HG03064 (cell line): ENCODE results near the gene NPFFR1.
"Not testable (repeated sequence)": the region's sequence is repeated elsewhere in the genome, so short reads cannot be mapped to it uniquely, and the experiment has no call there.

Source experiments
- ATAC-seq: cut with Tn5 transposase; IDR thresholded peaks from one replicate; pipeline ENCODE4 v1.9.1; 2021; ENCODE audit warnings: low read depth; ENCODE audit not compliant: unreplicated experiment

NPFFR1 gene

GRCh38 chr10:70233109-70233938, 50.5 kb downstream of the NPFFR1 start, which contains the start of gene PPA1:
Gene PPA1 (minus strand): TSS chr10:70233429. CDS start chr10:70233327, 102 bp downstream.
- peak; percentile 81 for ATAC-seq

- ATAC-seq, result no peak
These were observed 51.0 kb downstream of the NPFFR1 start for GRCh38 chr10:70232859-70233108.

- ATAC-seq, result no peak
These were observed 51.5 kb downstream of the NPFFR1 start for GRCh38 chr10:70232155-70232858.

- ATAC-seq, result no peak
These were observed 55.3 kb downstream of the NPFFR1 start for GRCh38 chr10:70228491-70228890.

GRCh38 chr10:70227548-70228320, 56.1 kb downstream of the NPFFR1 start:
- ATAC-seq, result no peak

- ATAC-seq, result no peak
These were observed 60.1 kb downstream of the NPFFR1 start for GRCh38 chr10:70223728-70224127.

GRCh38 chr10:70222811-70223447, 60.9 kb downstream of the NPFFR1 start:
- ATAC-seq, result not testable (repeated sequence)

GRCh38 chr10:70222340-70222794, 61.4 kb downstream of the NPFFR1 start:
- no peak for ATAC-seq

- no peak for ATAC-seq
These were observed 62.8 kb downstream of the NPFFR1 start for GRCh38 chr10:70221030-70221429.

GRCh38 chr10:70212879-70213278, 70.9 kb downstream of the NPFFR1 start:
- ATAC-seq, result no peak

GRCh38 chr10:70212277-70212676, 71.5 kb downstream of the NPFFR1 start:
- ATAC-seq, result no peak

GRCh38 chr10:70206762-70207161, 77.0 kb downstream of the NPFFR1 start:
- ATAC-seq, result no peak

- ATAC-seq, result no peak
These were observed 82.7 kb downstream of the NPFFR1 start for GRCh38 chr10:70201105-70201504.

GRCh38 chr10:70198696-70199466, 84.9 kb downstream of the NPFFR1 start:
- no peak for ATAC-seq
